GM12865 (cell line): ENCODE data around the gene VSIR.

ENCODE experiments used
- DNase-seq: peaks from one replicate; pipeline ENCODE4 v3.0.0; 2010; ENCODE audit warnings: low read depth
- H3K4me3 ChIP-seq: 2 replicates; pipeline ENCODE4 v1.5.1; 2011; ENCODE audit warnings: mild to moderate bottlenecking, low read depth, low read length, control low read depth
- CTCF ChIP-seq: IDR thresholded peaks from 2 replicates; pipeline ENCODE4 v1.5.1; 2011; ENCODE audit warnings: low read length, control low read depth, low read depth, inconsistent platforms; ENCODE audit not compliant: insufficient read depth; ENCODE audit errors: missing control alignments

The VSIR gene

GRCh38 chr10:71741029-71741428 lies 32.3 kb downstream of the VSIR start:
- DNase-seq: no peak
- no peak for TF ChIP-seq CTCF

GRCh38 chr10:71740069-71740653 lies 33.2 kb downstream of the VSIR start:
- no peak for TF ChIP-seq CTCF
- DNase-seq: no peak
- no peak overlapping the region for H3K4me3 ChIP-seq

More at GRCh38 chr10:71741029-71741428, 32.3 kb downstream of the VSIR start:
- H3K4me3 ChIP-seq: no peak overlapping the region

GRCh38 chr10:71739358-71739900 lies 33.9 kb downstream of the VSIR start:
- H3K4me3 ChIP-seq: no peak overlapping the region
- TF ChIP-seq CTCF: no peak
- no peak for DNase-seq

GRCh38 chr10:71737834-71738197 lies 35.5 kb downstream of the VSIR start:
- no peak for DNase-seq
- no peak for TF ChIP-seq CTCF
- no peak overlapping the region for H3K4me3 ChIP-seq

GRCh38 chr10:71737001-71737833 lies 36.1 kb downstream of the VSIR start:
- no peak for DNase-seq
- TF ChIP-seq CTCF: no peak
- no peak overlapping the region for H3K4me3 ChIP-seq

GRCh38 chr10:71736570-71736952 lies 36.8 kb downstream of the VSIR start:
- DNase-seq: no peak
- TF ChIP-seq CTCF: no peak

More at GRCh38 chr10:71736570-71736952, 36.8 kb downstream of the VSIR start:
- H3K4me3 ChIP-seq: no peak overlapping the region
